ENCODE data around the gene TAX1BP1. TPM values are rescaled to one million over a fixed set of nuclear protein-coding genes. Genes with fewer than 3 reads are reported as not detected.

The TAX1BP1 gene
- total and polyA plus RNA-seq, 5 donors: 106 to 140 (median 134) TPM

DNA sequence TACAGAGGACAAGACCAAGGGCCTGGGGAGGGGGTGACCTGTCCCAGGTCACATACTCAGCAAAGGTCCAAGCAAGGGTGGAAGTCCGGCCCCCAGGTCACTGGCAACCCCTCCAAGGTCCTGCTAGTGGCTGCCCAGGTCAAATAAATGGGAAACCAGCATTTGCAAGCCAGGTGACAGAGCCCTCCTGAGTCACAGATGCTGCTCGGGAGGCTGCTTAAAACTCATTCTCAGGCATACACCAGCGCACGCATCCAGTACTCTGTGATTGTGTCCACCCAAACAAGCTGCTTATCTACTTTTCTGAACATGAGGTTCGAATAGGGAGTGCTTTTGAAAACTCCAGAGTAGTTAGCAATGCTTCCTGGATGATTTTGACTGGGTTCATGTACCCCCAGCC is 130.6 kb downstream of the TAX1BP1 start:
- Histone ChIP-seq H3K27me3 (ENCODE audit: control insufficient read depth, insufficient read depth) (no peaks in the 10 kb centered on the region), H3K4me3 (ENCODE audit: low read length) (no peak overlapping the region), H3K4me1 (ENCODE audit: control insufficient read depth, insufficient read depth, low read length) (peaks cover 8% of the 10 kb centered on the region), H3K9me3 (ENCODE audit: control insufficient read depth, low read length) (no peaks in the 10 kb centered on the region), H3K27ac (ENCODE audit: low read length) (no peak overlapping the region)
- 92% methylated on average over 5 of the region's 5 CpGs for WGBS
- intact Hi-C loops (cut with DNase I): no loop called here
- DNase-seq (no peak), ATAC-seq (no peak)

DNA sequence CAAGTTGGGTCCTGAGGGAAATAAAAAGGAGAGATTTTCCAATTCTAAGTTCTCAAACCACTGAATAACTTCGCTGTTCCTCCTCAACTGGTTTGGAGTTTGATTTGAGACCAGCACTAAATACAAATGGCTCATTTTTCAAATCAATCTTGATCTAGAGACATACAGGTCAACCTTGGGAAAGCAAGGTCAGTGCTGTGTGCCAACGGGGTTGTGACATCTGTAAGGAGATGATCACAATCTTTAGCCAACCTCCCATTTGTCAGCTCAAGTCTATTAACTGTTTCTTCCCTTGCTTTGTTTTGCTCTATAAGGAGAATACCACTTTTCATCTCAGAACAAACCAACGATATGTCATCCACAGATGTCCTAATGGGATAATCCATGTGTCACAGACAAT is 131.1 kb downstream of the TAX1BP1 start:
- intact Hi-C loops (cut with DNase I): no loop called here
- Histone ChIP-seq H3K9me3 (ENCODE audit: control insufficient read depth, low read length) (no peaks in the 10 kb centered on the region), H3K4me3 (ENCODE audit: low read length) (no peak overlapping the region), H3K27ac (ENCODE audit: low read length) (no peak overlapping the region), H3K27me3 (ENCODE audit: control insufficient read depth, insufficient read depth) (no peaks in the 10 kb centered on the region), H3K4me1 (ENCODE audit: control insufficient read depth, insufficient read depth, low read length) (peaks cover 8% of the 10 kb centered on the region)
- ATAC-seq: no peak
- 96% methylated on average over 3 of the region's 3 CpGs for WGBS
- no peak for DNase-seq

- ATAC-seq: no peak
- no peak overlapping the region for H3K27ac ChIP-seq (ENCODE audit: low read length)
- WGBS: 78% methylated on average over 6 of the region's 6 CpGs
Measured at GRCh38 chr7:27871866-27872265, 131.9 kb downstream of the TAX1BP1 start.

GRCh38 chr7:27872356-27873275 is 132.7 kb downstream of the TAX1BP1 start:
- peaks cover 8% of the 10 kb centered on the region for H3K4me1 ChIP-seq (ENCODE audit: control insufficient read depth, insufficient read depth, low read length)
- no peak overlapping the region for H3K4me3 ChIP-seq (ENCODE audit: low read length)
- WGBS: 51% methylated on average over 17 of the region's 17 CpGs
- no peak for DNase-seq
- no peak for ATAC-seq
- H3K9me3 ChIP-seq (ENCODE audit: control insufficient read depth, low read length): no peaks in the 10 kb centered on the region
- H3K27ac ChIP-seq (ENCODE audit: low read length): no peak overlapping the region
- intact Hi-C loops (cut with DNase I): no loop called here
- H3K27me3 ChIP-seq (ENCODE audit: control insufficient read depth, insufficient read depth): no peaks in the 10 kb centered on the region

More at GRCh38 chr7:27871866-27872265, 131.9 kb downstream of the TAX1BP1 start:
- no peak for DNase-seq
- H3K27me3 ChIP-seq (ENCODE audit: control insufficient read depth, insufficient read depth): no peaks in the 10 kb centered on the region
- H3K4me1 ChIP-seq (ENCODE audit: control insufficient read depth, insufficient read depth, low read length): peaks cover 8% of the 10 kb centered on the region
- intact Hi-C loops (cut with DNase I): no loop called here
- no peak overlapping the region for H3K4me3 ChIP-seq (ENCODE audit: low read length)
- no peaks in the 10 kb centered on the region for H3K9me3 ChIP-seq (ENCODE audit: control insufficient read depth, low read length)

DNA sequence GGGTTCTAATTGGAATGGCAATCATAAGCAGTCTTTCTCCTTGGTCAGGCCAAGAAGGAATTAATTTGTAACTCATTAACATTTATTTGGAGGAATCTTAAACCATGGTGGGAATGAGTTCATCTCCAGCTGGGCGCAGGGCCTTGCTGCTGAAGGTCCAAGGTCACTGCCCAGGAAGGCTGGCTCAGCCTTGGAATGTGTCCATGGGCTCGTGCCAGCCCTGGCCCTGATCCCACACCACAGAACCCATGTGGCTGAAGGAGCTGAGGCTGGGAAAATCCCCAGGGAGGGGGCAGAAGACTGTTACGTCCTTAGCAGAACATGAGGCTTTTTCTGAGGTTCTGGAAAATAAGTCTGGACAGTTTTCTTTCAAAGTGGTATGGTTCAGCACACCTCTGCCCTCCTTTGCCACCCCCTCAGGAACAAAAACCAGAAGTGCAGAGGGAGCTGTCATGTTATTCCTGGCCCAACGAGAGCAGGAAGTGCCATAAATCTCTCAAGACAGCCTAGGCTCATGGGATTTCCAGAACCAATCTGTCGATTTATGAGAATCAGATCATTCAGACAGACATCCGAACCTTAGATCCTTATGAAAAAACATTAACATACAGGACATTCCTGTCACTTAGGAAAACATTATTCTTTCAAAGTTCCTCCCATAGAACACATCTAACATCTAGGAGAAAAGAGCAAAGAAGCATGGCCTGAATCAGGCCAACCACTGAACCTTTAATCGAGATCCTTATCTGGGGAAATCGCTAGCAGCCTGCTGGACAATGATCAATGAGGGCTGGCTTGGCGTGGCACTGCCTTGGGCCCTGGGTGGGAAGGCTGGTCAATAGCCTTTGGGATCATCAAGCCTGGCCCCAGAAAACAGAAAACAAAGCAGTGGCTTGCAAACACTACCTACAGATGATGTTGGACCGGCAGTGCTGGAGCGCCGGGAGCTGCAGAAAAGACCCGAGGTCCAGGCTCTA is 134.3 kb downstream of the TAX1BP1 start:
- peak; percentile 70 to 76 for ATAC-seq
- Histone ChIP-seq H3K27ac (ENCODE audit: low read length) (no peak overlapping the region), H3K9me3 (ENCODE audit: control insufficient read depth, low read length) (no peaks in the 10 kb centered on the region), H3K27me3 (ENCODE audit: control insufficient read depth, insufficient read depth) (no peaks in the 10 kb centered on the region), H3K4me3 (ENCODE audit: low read length) (no peak overlapping the region), H3K4me1 (ENCODE audit: control insufficient read depth, insufficient read depth, low read length) (peaks cover 8% of the 10 kb centered on the region)
- DNase-seq: peak; percentile 29 to 76 (median 64)
- WGBS: 68% methylated on average over 13 of the region's 13 CpGs
- intact Hi-C loops (cut with DNase I): no loop called here

- intact Hi-C loops (cut with DNase I): no loop called here
- WGBS: 97% methylated on average over 9 of the region's 9 CpGs
- no peak overlapping the region for H3K4me3 ChIP-seq (ENCODE audit: low read length)
Measured at GRCh38 chr7:27875061-27875460, 135.1 kb downstream of the TAX1BP1 start.

GRCh38 chr7:27875832-27876231 is 135.9 kb downstream of the TAX1BP1 start:
- WGBS: 96% methylated on average over 2 of the region's 2 CpGs
- no peak for DNase-seq
- no peak for ATAC-seq

More at GRCh38 chr7:27875061-27875460, 135.1 kb downstream of the TAX1BP1 start:
- Histone ChIP-seq H3K9me3 (ENCODE audit: control insufficient read depth, low read length) (no peaks in the 10 kb centered on the region), H3K4me1 (ENCODE audit: control insufficient read depth, insufficient read depth, low read length) (peaks cover 8% of the 10 kb centered on the region), H3K27me3 (ENCODE audit: control insufficient read depth, insufficient read depth) (no peaks in the 10 kb centered on the region), H3K27ac (ENCODE audit: low read length) (no peak overlapping the region)
- no peak for DNase-seq
- ATAC-seq: no peak

DNA sequence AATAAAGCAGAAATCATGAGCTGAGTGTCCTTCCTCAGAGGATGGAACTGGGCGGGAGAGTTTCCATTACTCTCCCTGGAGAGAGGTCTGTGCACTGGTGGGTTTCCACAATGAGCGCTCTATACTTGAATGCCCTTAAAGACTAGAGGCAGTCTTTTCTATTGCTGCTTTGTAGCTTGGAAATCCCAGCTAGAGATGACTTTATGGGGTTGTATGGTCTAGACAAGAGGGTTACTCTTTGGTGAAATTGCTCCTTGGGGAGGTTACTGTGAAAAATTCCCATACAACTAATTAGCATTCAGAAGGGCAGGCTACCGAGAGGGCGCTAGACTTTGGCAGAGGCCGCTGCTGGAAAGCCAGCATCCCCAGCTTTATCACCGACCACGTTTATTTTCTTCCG is 136.8 kb downstream of the TAX1BP1 start:
- H3K27me3 ChIP-seq (ENCODE audit: control insufficient read depth, insufficient read depth): no peaks in the 10 kb centered on the region
- no peak overlapping the region for H3K27ac ChIP-seq (ENCODE audit: low read length)
- H3K4me3 ChIP-seq (ENCODE audit: low read length): no peak overlapping the region
- no peak for DNase-seq
- WGBS: 80% methylated on average over 8 of the region's 8 CpGs
- H3K9me3 ChIP-seq (ENCODE audit: control insufficient read depth, low read length): no peaks in the 10 kb centered on the region
- peaks cover 8% of the 10 kb centered on the region for H3K4me1 ChIP-seq (ENCODE audit: control insufficient read depth, insufficient read depth, low read length)
- ATAC-seq: no peak
- intact Hi-C loops (cut with DNase I): no loop called here

More at GRCh38 chr7:27875832-27876231, 135.9 kb downstream of the TAX1BP1 start:
- no peaks in the 10 kb centered on the region for H3K27me3 ChIP-seq (ENCODE audit: control insufficient read depth, insufficient read depth)
- H3K9me3 ChIP-seq (ENCODE audit: control insufficient read depth, low read length): no peaks in the 10 kb centered on the region
- H3K27ac ChIP-seq (ENCODE audit: low read length): no peak overlapping the region
- H3K4me1 ChIP-seq (ENCODE audit: control insufficient read depth, insufficient read depth, low read length): peaks cover 8% of the 10 kb centered on the region
- intact Hi-C loops (cut with DNase I): no loop called here
- no peak overlapping the region for H3K4me3 ChIP-seq (ENCODE audit: low read length)

Other genes with a start within 250 kb of the TAX1BP1 start
- 10 to 100 TPM; 57.7 to 74.2 (median 69.5) TPM for gene HIBADH, start 77.3 kb upstream of the TAX1BP1 start, total RNA-seq
- gene HIBADH, start 77.3 kb upstream of the TAX1BP1 start, polyA plus RNA-seq: 77.1 TPM

Data from right cardiac atrium (tissue), 5 donors.